HG02870 (cell line): ENCODE measurements around the gene SEL1L2.

Experiments used
- ATAC-seq: cut with Tn5 transposase; IDR thresholded peaks from one replicate; pipeline ENCODE4 v1.9.1; 2021; ENCODE audit warnings: mild to moderate bottlenecking, moderate library complexity; ENCODE audit not compliant: unreplicated experiment

The SEL1L2 gene

DNA sequence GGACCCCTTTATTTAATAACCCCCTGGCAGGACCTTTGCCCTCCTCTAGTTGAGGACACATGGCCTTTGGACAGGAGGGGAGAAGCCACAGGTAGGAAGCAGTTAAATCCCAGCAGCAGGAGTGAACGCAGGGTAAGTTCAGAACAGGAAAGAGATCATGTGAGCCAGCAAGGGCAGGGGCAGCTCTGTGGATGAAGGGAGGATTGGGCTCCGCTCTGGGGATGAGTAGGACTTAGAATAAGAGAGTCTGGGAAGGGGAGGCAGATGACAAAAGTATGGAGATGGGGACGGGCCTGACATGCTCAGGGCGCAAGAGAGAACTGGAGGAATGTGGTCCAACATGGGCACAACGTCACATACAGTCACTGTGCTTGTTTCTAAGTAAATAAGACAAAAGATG is 116.6 kb downstream of the SEL1L2 start:
- ATAC-seq, result no peak

DNA sequence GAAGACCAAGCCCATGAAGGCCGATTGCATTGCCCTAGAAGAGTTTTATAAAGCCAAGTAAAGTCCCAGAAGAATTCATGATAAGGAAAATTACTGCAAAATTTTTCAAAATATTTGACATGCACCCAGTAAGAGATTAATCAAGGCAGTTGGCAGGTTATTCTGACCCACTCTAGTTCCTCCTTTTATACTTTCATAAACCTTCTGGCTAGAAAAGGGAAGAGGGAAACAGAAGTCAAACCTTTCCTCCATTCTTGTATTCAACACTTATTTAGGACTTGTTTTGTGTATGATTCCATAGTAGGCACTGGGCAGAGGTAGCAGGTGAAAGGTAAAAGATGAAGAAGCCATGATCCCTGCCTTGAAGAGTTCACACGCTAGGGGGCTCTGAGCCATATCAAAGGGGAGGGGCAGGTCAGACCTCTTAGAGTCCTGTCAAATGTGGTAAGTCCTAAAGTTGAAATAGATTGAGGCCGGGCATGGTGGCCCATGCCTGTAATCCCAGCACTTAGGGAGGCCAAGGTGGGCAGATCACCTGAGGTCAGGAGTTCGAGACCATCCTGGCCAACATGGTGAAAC is 120.2 kb downstream of the SEL1L2 start:
- ATAC-seq, result no peak

DNA sequence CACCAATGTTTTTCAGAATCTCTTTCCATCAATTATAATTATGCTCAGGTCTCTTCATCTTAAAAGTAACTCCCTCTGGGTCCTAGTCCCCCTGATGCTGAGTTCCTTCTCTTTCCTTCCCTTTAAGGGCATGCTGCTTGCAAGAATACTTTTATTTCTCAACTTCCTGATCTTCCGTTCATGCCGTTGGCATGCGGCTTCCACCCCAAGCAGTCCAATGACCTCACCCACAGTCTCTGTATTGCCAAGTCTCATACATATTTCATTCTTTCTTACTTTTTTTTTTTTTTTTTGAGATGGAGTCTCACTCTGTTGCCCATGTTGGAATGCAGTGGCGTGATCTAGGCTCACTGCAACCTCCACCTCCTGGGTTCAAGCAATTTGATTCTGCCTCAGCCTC is 122.1 kb downstream of the SEL1L2 start:
- no peak for ATAC-seq

DNA sequence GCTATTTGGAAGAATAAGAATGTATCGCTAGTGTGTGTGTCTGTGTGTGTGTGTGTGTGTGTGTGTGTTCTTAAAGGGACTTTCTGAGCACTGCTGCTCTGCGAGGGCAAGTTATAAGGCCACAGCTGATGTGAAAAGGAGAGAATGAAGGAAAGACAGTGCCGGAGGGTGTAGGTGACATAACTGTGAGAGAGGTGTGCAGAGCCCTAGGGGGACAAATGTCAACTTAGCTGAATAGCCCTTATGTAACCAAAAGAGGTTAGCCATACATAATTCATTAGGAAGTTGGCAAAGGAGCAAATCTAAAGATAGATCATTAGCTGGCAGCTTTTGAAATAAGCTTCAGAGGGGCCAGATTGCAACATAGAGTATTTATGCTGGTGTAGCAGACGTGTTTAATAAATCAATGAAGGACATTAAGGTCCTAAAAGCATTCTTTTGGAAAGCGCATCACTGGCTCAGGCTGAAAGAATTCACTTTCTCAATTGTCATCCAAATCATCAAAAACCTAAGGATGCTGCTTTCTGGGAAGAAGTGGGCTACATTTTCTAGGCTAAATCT is 124.5 kb downstream of the SEL1L2 start:
- no peak for ATAC-seq

DNA sequence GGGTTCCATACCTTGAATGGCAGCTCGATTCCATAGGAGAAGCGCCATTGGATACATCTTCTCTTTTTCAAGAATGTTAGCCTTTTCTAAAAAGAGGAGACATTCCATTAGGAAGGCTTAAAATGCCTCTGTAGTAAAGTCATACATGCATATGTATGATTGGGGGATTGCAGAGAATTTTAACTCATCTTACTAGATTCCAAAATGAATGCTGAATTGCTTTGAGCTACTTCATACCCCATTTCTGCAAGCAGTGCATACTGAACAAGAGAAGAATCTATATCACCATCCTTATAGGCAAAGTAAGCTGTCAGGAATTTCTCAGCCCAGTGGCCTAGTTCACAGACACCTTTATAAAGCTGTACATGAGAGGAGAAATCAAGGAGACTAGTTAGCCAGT is 125.3 kb downstream of the SEL1L2 start:
- no peak for ATAC-seq

DNA sequence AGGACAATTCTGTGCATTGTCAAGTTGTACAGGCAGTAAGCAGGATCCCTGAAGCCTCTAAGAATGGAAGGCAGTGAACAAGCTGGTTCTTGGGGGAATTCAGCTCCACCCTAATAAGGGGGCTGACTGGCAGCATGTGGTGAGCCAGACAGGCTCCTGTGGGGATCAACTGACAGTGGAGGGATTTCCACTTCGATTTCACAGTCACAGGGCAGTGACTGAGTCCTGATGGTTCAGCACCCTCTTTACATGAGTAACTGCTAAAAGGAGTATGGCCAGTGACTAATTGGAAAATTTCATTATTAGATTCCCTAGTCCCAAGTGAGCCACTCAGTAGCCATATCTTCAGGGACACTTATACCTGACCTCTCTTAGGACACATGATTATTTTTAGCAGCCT is 127.2 kb downstream of the SEL1L2 start:
- no peak for ATAC-seq

DNA sequence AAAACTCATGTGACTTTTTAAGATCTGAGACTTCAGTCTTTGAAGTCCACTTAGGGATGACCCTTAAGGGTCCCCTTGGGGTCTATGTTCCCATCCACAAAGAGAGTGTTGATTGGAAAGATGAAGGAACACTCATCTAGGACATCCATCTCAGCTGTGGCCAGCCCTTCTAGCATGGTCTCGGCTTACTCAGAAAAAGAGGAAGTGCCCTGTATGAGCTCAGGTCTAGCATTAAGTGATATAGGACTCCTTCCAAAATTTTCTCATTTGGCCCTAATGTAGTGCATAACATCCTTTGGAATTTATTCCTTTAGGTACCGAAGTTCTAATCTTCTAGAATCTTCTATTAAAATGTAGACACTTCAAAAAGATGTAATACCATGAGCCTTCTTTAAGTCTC is 128.2 kb downstream of the SEL1L2 start:
- no peak for ATAC-seq

DNA sequence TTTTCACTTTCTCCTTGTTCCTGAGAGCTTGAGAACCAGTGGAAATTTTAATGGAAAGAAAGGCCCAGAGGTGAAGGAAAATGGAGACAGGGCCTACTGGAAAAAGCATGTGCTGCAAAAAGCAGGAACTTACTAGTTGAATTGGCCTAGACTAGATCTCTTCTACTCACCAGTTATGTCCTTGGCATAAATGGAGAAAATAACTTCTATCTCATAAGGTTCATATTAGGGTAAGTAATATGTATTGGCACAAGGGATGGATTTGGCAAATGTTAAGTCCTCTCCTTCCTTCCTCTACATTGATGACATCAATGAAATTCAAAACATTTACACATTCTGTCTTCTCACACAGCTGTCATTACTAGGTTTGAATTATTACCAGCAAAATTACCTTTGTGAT is 131.5 kb downstream of the SEL1L2 start:
- no peak for ATAC-seq

DNA sequence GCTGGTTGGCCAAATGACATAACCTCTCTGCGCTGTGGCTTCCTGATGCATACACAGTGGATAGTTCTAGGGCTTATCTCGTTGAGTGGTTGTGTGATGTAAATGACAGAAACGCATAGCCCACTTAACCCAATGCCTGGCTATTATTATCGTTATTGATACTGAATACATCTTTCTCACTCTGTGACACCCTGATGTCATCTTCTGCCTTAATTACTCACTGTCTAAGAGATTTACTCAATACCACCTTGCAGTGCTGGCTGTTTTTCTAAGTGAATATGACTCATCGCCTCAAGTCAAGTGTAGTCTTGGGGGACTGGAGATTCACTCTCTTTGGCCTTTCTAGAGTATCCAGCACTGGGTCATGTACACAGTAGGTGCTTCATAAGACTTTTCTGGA is 132.0 kb downstream of the SEL1L2 start:
- ATAC-seq, result no peak

DNA sequence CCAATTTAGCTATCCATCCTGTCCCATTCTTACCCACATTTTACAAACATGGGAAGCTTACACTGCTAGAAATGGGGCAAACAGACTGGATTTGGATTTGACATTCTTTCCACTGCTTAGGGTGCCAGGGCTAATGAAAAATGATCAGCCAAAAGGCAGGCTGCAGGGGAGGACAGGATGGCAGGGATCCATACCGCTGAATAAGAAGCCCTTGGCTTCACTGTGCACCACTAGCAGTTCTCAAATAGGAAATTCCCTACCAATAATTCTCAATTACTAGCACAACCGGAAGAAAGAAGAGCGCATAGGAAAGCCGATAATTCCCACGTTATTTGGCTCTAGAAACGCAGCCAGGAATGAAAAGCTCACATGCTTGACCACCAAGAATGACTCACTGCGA is 132.5 kb downstream of the SEL1L2 start:
- ATAC-seq, result no peak

DNA sequence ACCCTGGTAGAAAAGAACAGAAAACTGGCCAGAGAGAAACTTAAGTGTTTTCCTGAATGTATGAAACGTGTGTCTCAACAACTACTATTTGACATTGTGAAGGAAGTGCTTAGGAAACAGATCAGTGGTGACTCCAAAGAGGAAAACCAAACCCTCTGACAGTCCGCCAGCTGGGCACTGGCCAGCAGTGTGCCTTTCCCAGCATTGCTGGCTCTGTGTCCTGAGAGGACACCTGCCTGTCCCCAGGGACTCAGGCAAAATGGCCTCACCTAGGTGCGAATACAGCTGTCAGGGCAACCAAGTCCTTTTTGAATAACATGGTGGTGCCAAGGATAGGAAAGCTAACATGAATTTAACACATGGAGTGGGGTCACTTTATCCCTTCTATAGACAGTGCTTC is 133.1 kb downstream of the SEL1L2 start:
- no peak for ATAC-seq

DNA sequence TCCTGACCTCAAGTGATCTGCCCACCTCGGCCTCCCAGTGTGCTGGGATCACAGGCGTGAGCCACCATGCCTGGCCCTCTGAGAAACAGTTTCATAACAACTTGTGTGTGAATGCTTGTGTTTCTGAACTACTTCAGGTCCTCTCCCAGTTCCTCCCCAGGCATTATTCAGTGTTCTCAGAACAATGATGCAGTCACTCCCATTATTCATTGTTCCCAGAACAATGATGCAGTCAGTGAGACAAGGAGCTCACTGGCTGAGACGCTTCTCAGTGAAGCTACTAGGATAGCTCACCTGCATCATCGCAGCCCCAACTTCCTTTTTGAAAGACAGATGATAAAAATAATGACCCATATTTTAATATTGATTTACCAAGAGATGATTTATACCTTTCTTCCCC is 134.1 kb downstream of the SEL1L2 start:
- ATAC-seq, result no peak

DNA sequence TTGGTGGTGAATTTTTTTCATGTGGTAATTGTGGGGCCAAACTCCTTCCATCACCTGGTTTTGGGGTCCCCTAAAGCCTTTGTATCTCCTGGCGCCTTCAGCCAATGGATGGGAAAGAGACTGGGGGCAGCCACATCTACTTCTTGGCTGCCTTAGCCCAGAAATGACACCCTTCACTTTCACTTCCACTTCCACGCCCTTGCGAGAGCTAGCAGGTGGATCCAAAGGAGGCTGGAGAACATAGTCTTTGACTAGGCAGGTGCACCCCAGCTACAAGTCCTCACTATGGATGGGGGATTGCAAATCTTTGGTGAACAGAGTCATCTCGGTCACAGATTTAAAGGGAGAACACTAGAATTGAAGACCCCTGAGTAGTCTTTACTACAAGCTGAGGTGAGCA is 134.8 kb downstream of the SEL1L2 start:
- ATAC-seq, result no peak

DNA sequence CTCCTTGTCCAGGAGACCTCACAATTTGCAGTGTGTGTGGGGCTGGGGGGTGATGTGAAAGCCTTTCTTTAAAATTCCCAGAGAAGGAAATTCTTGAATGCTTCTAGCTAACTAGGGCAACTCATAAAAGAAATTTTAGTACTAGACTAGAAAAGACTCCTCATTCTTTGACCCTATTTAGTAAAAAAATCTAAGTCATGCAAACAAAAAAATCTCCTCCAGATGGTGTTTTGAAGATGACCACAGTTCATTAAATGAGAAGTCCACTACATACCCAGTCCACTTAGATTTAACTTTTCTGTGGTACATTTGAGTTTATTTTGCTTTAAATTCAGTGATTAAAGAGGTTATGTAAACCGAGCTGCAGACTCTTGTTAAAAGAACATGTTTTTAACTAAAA is 138.1 kb downstream of the SEL1L2 start:
- ATAC-seq, result no peak

DNA sequence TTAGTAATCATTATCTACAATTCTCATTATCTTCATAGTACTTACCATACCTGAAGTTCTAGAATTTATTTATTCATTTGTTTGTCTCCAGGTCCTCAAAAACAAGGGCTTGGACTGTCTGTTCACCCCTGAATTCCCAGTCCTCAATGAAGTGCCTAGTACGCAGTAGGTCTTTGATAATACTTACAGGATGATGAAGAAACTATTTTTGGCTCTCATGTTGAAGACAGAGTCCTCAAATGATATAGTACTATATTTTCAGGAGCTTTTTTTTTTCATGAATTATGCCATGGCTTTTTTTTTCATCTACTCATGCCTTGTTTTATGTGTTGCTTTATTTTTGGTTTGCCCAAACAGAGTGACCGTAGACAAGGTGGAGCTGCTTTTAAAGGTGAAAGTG is 139.1 kb downstream of the SEL1L2 start:
- ATAC-seq, result no peak

DNA sequence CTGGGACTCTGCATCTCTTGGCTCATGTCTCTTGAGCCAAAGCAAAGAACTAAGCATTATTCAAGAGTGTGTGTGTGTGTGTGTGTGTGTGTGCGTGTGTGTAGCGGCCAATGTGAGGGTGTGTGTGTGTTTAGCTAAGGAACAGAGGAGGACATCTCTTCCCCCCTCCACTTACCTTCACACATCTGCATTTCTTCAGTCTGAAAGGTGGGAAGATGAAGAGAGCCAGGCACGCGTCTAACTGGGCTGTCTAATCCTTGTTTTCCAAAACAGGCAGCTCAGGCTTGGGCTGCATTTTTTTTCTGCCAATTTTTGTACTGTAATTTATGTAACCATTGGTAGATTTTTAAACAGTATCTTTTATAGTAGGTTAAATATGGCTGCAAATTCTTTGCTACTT is 146.1 kb downstream of the SEL1L2 start:
- no peak for ATAC-seq

DNA sequence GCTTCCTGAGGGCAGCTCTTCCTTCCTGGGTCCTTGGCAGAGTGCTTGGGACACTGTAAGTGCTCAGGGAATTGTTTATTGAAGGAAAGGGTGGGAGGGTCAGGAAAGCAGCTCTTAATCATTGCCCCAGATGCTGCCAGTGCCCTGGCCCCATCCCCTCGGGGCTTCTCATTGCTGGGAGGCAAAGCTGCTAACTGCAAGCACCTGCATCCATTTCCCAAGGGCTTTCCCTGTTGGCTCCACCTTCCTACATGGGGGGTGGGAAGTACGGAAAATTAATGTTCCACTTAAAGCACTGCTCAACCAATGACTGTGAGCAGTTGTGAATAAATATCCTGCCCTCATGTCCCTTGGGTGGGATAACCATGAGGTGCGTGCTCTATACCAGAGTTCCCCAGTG is 149.2 kb downstream of the SEL1L2 start:
- no peak for ATAC-seq

DNA sequence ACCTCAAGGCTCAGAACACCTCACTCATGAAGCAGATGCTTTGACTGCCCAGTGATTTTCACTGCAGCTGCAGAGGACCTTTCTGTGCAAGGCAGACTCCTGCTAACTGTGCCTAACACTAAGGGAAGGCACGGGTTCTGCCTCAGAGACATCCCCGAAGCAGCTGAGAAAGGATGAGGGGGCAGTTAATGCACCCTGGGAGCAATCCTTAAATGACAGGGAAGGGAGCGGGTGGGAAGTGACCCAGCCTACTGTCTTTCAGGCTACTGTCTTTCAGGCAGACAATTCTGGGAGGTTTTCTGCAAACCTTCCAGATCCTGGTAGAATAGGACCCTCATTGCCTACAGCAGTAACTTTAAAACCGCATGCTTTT is 150.3 kb downstream of the SEL1L2 start:
- no peak for ATAC-seq

DNA sequence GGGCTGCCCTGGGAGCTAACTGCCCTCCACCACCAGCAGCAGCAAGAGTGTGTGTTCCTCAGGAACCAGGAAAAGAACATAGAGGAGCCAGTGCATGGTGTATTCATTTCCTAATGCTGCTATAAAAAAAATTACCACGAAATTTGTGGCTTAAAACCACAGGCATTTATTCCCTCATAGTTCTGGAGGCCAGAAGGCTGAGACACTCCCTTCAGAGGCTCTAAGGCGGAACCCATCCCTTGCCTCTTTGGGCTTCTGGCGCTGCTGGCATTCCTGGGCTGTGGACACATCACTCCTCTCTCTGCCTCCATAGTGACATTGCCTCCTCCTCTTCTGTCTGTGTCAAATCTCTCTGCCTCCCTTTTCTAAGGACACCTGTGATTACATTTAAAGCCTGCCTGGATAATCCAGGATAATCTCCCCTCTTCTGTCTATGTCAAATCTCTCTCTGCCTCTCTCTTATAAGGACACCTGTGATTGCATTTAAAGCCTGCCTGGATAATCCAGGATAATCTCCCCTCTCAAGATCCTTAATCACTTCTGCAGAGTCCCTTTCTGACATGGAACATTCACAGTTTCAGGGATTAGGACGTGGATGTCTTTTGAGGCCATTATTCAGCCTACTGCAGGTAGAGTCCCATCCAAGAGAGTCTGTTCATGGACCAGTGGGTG is 150.9 kb downstream of the SEL1L2 start:
- ATAC-seq, result no peak

DNA sequence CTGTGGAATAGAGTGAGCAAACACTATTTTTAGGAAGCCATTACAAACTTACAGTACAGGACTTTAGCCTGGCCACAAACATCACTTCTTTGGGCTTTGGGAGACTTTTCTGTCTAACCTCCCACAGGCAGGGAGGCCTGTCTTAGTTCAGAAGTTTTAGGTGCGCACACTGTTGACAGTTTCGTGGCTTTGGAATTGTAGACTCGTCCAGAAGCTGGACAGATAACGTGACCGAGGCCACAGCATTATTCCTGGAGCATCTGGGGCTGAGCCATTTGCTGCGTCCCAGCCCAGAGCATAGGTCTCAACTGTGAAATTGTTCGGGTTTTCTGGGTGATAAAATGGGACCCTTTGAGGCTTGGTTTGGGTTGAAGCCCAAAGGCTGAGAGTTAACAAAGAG is 151.8 kb downstream of the SEL1L2 start:
- ATAC-seq, result no peak

DNA sequence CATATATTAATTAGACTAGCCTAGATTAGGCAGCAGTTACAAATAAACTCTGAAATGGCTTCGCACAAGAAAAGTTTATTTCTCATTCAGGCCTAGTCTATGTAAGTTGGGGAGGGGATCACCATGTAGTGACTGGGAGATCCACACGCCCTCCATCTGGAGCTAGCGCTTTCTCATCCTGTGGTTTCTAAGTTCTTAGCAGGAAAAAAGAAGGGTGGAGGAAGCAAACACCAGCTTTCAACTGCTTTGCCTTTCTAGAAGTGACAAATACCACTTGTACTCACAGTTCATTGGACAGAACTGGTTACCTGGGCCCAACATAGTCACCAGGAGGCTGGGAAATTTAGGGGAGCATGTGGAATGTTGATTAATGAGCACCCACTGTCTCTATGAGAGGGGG is 158.9 kb downstream of the SEL1L2 start:
- ATAC-seq, result no peak

DNA sequence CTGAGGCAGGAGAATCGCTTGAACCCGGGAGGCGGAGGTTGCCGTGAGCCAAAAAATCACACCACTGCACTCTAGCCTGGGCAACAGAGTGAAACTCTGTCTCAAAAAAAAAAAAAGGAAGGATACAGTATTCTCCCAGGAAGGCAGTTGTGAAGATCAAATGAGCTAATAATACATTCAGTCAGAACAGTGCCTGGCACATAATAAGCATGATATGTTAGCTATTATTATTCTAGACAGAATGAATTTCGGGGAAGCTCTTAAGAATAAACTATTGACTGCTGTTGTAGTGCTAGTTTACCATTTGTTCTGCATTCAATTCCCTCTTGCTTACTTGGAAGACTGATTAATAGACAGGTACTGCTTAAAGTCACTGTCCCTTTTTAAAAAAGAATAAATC is 164.9 kb downstream of the SEL1L2 start:
- no peak for ATAC-seq

DNA sequence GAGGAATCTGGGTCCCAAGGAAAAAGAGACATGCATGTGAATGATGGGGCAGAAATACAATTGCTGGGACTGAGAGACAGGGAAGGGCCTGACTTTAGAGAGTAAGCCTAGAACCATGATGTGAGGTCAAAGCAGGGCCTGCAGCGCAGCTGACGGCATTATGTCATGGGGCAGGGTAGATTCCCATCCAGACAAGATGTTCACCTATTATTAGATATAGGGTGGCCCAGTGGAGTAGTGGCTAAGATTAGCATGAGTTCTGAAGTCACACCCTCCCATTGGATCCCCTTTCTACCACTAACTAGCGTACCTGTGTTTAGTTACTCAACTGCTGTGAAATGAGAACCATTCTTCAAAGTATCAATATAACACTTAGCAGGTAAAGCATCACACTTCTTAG is 166.0 kb downstream of the SEL1L2 start:
- no peak for ATAC-seq
